HG02763 (cell line): ENCODE data around the gene CEL.
"Not testable (repeated sequence)": the region's sequence is repeated elsewhere in the genome, so short reads cannot be mapped to it uniquely, and the experiment has no call there.

Experiments
- ATAC-seq: cut with Tn5 transposase; IDR thresholded peaks from one replicate; pipeline ENCODE4 v1.9.1; 2021; ENCODE audit warnings: mild to moderate bottlenecking, moderate library complexity; ENCODE audit not compliant: unreplicated experiment

CEL gene

DNA sequence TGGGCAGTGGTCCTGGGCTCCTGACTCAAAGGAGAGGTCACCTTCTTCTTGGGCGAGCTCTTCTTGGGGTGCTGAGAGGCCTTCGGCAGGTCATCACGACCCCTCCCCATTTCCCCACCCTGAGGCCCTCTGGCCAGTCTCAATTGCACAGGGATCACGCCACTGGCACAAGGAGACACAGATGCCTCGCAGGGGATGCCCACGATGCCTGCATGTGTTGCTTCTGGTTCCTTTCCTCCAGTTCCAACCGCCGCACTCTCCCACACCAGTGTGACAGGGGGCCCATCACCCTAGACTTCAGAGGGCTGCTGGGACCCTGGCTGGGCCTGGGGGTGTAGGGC, 1.3 kb downstream of the CEL start:
- no peak for ATAC-seq

GRCh38 chr9:133063500-133064231, 1.9 kb downstream of the CEL start:
- ATAC-seq: no peak

GRCh38 chr9:133064241-133065069, 2.7 kb downstream of the CEL start:
- no peak for ATAC-seq

- no peak for ATAC-seq
These were observed 3.2 kb downstream of the CEL start for GRCh38 chr9:133065070-133065388.

- ATAC-seq: no peak
These were observed 4.6 kb downstream of the CEL start for GRCh38 chr9:133066181-133066983.

- no peak for ATAC-seq
These were observed 5.2 kb downstream of the CEL start for GRCh38 chr9:133067006-133067405.

DNA sequence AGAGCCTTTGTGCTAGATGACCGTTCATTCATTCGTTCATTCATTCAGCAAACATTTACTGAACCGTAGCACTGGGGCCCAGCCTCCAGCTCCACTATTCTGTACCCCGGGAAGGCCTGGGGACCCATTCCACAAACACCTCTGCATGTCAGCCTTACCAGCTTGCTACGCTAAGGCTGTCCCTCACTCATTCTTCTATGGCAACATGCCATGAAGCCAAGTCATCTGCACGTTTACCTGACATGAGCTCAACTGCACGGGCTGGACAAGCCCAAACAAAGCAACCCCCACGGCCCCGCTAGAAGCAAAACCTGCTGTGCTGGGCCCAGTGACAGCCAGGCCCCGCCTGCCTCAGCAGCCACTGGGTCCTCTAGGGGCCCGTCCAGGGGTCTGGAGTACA, 6.0 kb downstream of the CEL start:
- ATAC-seq: no peak

- ATAC-seq: not testable (repeated sequence)
These were observed 6.7 kb downstream of the CEL start for GRCh38 chr9:133068431-133068830.

DNA sequence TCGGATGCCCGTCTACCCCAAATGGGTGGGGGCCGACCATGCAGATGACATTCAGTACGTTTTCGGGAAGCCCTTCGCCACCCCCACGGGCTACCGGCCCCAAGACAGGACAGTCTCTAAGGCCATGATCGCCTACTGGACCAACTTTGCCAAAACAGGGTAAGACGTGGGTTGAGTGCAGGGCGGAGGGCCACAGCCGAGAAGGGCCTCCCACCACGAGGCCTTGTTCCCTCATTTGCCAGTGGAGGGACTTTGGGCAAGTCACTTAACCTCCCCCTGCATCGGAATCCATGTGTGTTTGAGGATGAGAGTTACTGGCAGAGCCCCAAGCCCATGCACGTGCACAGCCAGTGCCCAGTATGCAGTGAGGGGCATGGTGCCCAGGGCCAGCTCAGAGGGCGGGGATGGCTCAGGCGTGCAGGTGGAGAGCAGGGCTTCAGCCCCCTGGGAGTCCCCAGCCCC, 8.8 kb downstream of the CEL start:
- ATAC-seq: not testable (repeated sequence)

- ATAC-seq: not testable (repeated sequence)
These were observed 9.2 kb downstream of the CEL start for GRCh38 chr9:133070985-133071384.

- ATAC-seq: no peak
These were observed 9.8 kb downstream of the CEL start for GRCh38 chr9:133071484-133072150.

- not testable (repeated sequence) for ATAC-seq
These were observed 10.4 kb downstream of the CEL start for GRCh38 chr9:133072210-133072609.

- no peak for ATAC-seq
These were observed 11.6 kb downstream of the CEL start for GRCh38 chr9:133073086-133074014.

DNA sequence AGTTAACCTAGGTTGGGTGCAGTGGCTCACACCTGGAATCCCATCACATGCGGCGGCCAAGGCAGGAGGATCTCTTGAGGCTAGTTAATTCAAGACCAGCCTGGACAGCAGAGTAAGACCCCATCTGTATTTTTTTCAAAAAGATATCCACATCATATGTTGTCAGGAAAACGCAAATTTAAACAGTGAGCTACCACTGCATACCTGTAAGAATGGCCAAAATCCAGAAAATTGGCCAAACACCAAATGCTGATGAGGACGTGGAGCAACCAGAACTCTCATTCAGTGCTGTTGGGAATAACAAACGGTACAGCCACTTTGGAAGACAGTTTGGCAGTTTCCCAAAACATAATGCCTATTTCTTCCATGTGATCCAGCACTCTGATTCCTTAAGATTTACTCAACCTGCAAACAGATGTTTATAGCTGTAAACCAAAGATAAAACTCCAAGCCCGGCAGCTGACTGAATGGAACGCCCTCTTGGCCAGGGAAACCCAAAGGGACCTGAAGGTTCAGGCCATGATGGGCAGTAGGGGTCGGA, 12.4 kb downstream of the CEL start:
- no peak for ATAC-seq

DNA sequence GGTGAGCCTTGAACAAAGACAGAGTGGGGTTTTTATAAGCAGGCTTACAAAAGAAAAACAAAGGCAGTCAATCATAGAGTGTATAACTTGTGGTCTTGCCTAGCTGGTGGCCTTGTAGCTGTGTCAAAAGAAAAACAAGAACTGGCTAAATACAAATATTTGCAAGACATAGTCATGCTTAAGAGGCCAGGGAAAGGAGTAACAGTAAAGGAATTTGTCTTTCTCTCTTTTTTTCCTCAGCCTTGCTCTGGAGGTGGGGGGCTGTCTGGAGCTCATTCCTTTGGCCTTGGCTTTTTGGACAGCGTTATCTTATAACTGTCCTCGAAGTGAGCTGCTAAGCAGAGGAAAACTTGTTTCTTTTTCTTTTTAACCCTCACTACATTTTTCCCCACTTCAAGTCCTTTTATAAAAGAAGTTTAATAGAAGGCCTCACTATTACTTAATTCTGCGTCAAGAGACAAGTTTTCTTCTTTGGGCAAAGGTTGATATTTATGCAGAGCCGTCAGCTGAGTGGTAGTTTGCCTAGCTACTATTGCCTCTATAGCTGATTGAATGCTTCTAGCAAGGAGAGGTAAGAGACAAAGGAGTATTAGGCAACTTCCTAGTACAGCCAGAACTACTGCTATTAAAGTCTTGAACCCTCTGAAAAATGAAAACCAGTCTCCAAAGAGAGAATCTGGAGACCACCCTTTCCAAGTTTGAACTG, 14.3 kb downstream of the CEL start:
- ATAC-seq: no peak

- ATAC-seq: no peak
These were observed 14.9 kb downstream of the CEL start for GRCh38 chr9:133076691-133077090.

DNA sequence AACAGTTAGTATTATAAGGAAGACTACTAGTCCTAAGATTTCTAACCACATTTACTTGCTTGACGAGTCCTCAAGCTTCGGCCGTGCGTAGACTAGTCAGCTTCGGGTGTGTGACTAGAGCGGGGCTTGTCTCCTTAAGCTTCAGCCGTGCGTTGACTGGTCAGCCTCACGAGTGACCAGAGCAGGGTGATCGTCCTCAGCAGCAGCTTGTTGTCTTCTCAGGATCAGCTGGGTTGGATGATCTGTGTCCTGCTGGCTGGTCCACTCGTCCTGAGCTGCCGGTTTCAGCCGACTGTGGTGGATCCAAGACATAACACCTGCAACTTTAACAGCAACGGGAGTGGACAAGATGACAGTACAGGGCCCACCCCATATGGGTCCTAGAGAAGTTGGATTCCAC, 16.7 kb downstream of the CEL start:
- no peak for ATAC-seq

GRCh38 chr9:133080161-133080560, 18.4 kb downstream of the CEL start:
- ATAC-seq: no peak
